HCT116 (cell line): ENCODE measurements around the gene COX20. TPM values are rescaled to one million over a fixed set of nuclear protein-coding genes. Genes with fewer than 3 reads are reported as not detected.

ENCODE experiments used
- ATAC-seq: fragments of 200-7000 bp; cut with Tn5 transposase; 2 replicates; pipeline ENCODE4 v1.9.1; 2020; ENCODE audit warnings: mild to moderate bottlenecking, moderate library complexity
- BruUV-seq: library from RNA; stranded (reverse); fragments of 400-500 nt; replicated peaks from 2 replicates; lab custom pipeline; 2021; lab: Mats Ljungman, UMichigan
- CTCF ChIA-PET: fragments of 300-600 bp; sonication (Branson Sonifier 250); formaldehyde crosslinking; loops from one replicate; lab custom pipeline; 2021; ENCODE audit warnings: antibody characterized with exemption; lab: Charles Lee
- POLR2A ChIA-PET: fragments of 300-600, 350-600 bp; sonication (Branson Sonifier 250); formaldehyde crosslinking; loops from one replicate; lab custom pipeline; 2021; ENCODE audit warnings: antibody characterized with exemption; lab: Charles Lee
- RAD21 ChIA-PET, 2 experiments: fragments of 300-600 bp; sonication (Branson Sonifier 250); formaldehyde crosslinking; loops; one replicate each; lab custom pipeline; 2023; ENCODE audit warnings: low total read pairs in 2 of 2; ENCODE audit not compliant: uncharacterized antibody in 2 of 2, unreplicated experiment in 2 of 2, low non-redundant PET in 1 of 2; lab: Charles Lee
- DNase-seq: peaks from one replicate; pipeline ENCODE4 v3.0.0-alpha.2; 2010; ENCODE audit warnings: low read depth, low spot score
- H2AFZ ChIP-seq: fragments of 200-600 bp; shearing (Covaris generic), sonication (generic); 2 replicates; pipeline ENCODE4 v1.6.1; 2017; ENCODE audit warnings: low read depth, mixed run types, mixed read lengths, antibody characterized with exemption, low read length; ENCODE audit not compliant: poor library complexity, severe bottlenecking
- H3K27ac ChIP-seq: 2 replicates; pipeline ENCODE4 v1.5.1; 2012; ENCODE audit warnings: low read depth, low read length
- H3K27me3 ChIP-seq: fragments of 200-600 bp; sonication (generic); 2 replicates; pipeline ENCODE4 v1.6.1; 2016; ENCODE audit warnings: mixed run types, low read length, mixed read lengths; ENCODE audit not compliant: insufficient read depth
- H3K36me3 ChIP-seq, 2 experiments: fragments of 200-500 bp in 1 of 2; fragments of 200-600 bp in 1 of 2; sonication (Bioruptor generic) in 1 of 2; sonication (generic) in 1 of 2; 2 replicates each; pipeline versions ENCODE4 v1.5.1 to v1.6.1; 2014 to 2016; ENCODE audit warnings: low read length in 2 of 2, inconsistent platforms in 1 of 2, mixed read lengths in 1 of 2, mixed run types in 1 of 2; ENCODE audit not compliant: insufficient read depth in 2 of 2, control insufficient read depth in 1 of 2
- H3K4me1 ChIP-seq, 2 experiments: fragments of 200-600 bp in 1 of 2; sonication (generic) in 1 of 2; 2 replicates each; pipeline versions ENCODE4 v1.5.1 to v1.6.1; 2012 to 2017; ENCODE audit warnings: low read length in 2 of 2, inconsistent platforms in 1 of 2, mild to moderate bottlenecking in 1 of 2, mixed read lengths in 1 of 2, mixed run types in 1 of 2, moderate library complexity in 1 of 2; ENCODE audit not compliant: insufficient read depth in 2 of 2, control insufficient read depth in 1 of 2
- H3K4me2 ChIP-seq: fragments of 200-600 bp; sonication (generic); 2 replicates; pipeline ENCODE4 v1.6.1; 2017; ENCODE audit warnings: mixed run types, low read length, mixed read lengths
- H3K4me3 ChIP-seq, 2 experiments: fragments of 200-600 bp in 1 of 2; sonication (generic) in 1 of 2; replicated peaks in 1 of 2; 2 replicates each; pipeline ENCODE4 v1.5.1; 2011 to 2016; ENCODE audit warnings: low read length in 2 of 2, control low read depth in 1 of 2, low read depth in 1 of 2, mild to moderate bottlenecking in 1 of 2, mixed read lengths in 1 of 2, mixed run types in 1 of 2
- H3K79me2 ChIP-seq: fragments of 200-600 bp; sonication (generic); 2 replicates; pipeline ENCODE4 v1.6.1; 2017; ENCODE audit warnings: mild to moderate bottlenecking, mixed run types, low read length, moderate library complexity, mixed read lengths; ENCODE audit not compliant: insufficient read depth
- H3K9ac ChIP-seq: fragments of 200-600 bp; sonication (generic); 2 replicates; pipeline ENCODE4 v1.6.1; 2016; ENCODE audit warnings: low read length, mixed read lengths
- H3K9me2 ChIP-seq: fragments of 200-600 bp; sonication (generic), shearing (Covaris generic); 2 replicates; pipeline ENCODE4 v1.6.1; 2017; ENCODE audit warnings: mixed run types, mild to moderate bottlenecking, moderate library complexity; ENCODE audit not compliant: insufficient read depth
- H3K9me3 ChIP-seq, 2 experiments: fragments of 200-500 bp in 1 of 2; fragments of 200-600 bp in 1 of 2; sonication (Bioruptor generic) in 1 of 2; sonication (generic) in 1 of 2; 2 replicates each; pipeline ENCODE4 v1.6.1; 2014 to 2017; ENCODE audit warnings: low read length in 2 of 2, mixed read lengths in 2 of 2, inconsistent platforms in 1 of 2, low read depth in 1 of 2, mild to moderate bottlenecking in 1 of 2, mixed run types in 1 of 2, moderate library complexity in 1 of 2; ENCODE audit not compliant: control insufficient read depth in 1 of 2, insufficient read depth in 1 of 2
- H4K20me1 ChIP-seq: fragments of 200-600 bp; sonication (generic), shearing (Covaris generic); 2 replicates; pipeline ENCODE4 v1.6.1; 2017; ENCODE audit warnings: mixed run types, mild to moderate bottlenecking, moderate library complexity; ENCODE audit not compliant: insufficient read depth
- CBX3 ChIP-seq: IDR thresholded peaks from 2 replicates; pipeline ENCODE4 v1.6.1; 2012; ENCODE audit warnings: low read depth
- FOSL1 ChIP-seq: IDR thresholded peaks from 2 replicates; pipeline ENCODE4 v1.6.1; 2012; ENCODE audit warnings: low read depth
- JUND ChIP-seq: IDR thresholded peaks from 2 replicates; pipeline ENCODE4 v1.6.1; 2012
- POLR2AphosphoS5 ChIP-seq: IDR thresholded peaks from 2 replicates; pipeline ENCODE4 v1.6.1; 2011; ENCODE audit warnings: mild to moderate bottlenecking, low read depth, low read length, moderate library complexity
- intact Hi-C: fragments of 100-400 bp; cut with micrococcal nuclease; formaldehyde crosslinking; loops from 2 replicates; pipeline ENCODE4 v1.10.0; 2022
- total RNA-seq: library from RNA; stranded (reverse); gene quantifications from one replicate; pipeline ENCODE4 v1.2.1, GENCODE V29; 2021; ENCODE audit not compliant: unreplicated experiment
- TF ChIP-seq, protein P1 (sequence below): IDR thresholded peaks from 2 replicates; pipeline ENCODE4 v1.6.1; 2012

COX20 gene
- total RNA-seq, 1 experiment from 2014 or later: 48.1 TPM

DNA sequence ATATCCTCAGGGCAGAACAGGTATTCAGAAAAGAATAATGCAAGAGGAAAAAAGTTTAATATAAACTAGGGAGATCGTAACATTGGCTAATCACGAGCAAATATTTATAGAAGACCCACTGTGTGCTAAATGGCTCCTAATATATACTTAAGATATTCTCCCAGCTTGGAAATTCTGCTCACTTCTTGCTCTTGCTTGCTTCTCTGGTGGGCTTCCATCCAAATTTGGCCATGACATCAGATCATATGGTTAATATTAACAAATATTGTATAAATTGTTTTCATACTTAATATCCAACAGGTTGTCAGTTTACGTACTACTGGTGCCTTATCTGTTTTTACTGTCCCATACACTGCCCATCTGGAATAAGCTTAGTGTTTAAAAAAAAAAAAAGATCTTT is 1.1 kb downstream of the COX20 start:
- Histone ChIP-seq H3K27ac (peak overlapping the region; percentile 89), H3K79me2 (peaks cover 60% of the 10 kb centered on the region), H3K27me3 (no peaks in the 10 kb centered on the region), H3K4me1 (peaks cover 16 to 61% of the 10 kb centered on the region in 2 experiments), H3K9ac (peak overlapping the region; percentile 94), H3K4me3 (peak overlapping the region; percentile 88 to 91), H3K9me2 (no peaks in the 10 kb centered on the region), H3K36me3 (peaks cover 7% of the 10 kb centered on the region in 2 experiments; a peak in 1 of 4 replicates), H4K20me1 (peaks cover 9% of the 10 kb centered on the region; the same call in 1 of the 2 replicates), H2AFZ (no peak overlapping the region), H3K4me2 (peak overlapping the region; percentile 86), H3K9me3 (no peaks in the 10 kb centered on the region)
- ChIA-PET RAD21 (interaction anchor here in 1 of 2 experiments (0.9 kb wide), 1 partner anchor 206 kb away, joined by 3 read pairs; no protein-coding TSS in a partner anchor), POLR2A (interaction anchor here (0.9 to 2.0 kb wide), 4 partner anchors 11 to 206 kb away, joined by 3 to 10 read pairs (median 6); no protein-coding TSS in a partner anchor), CTCF (interaction anchor here (2.1 kb wide), 1 partner anchor 206 kb away, joined by 5 read pairs; no protein-coding TSS in a partner anchor)
- DNase-seq: no peak
- BruUV-seq: no TSS peak
- no peak for TF ChIP-seq FOSL1
- peak; percentile 8; the same call in 1 of the 2 replicates for TF ChIP-seq JUND
- intact Hi-C loops: loop anchor here (10.0 kb wide), 1 partner anchor 1318 kb away; no protein-coding TSS in a partner anchor
- ATAC-seq: no peak

DNA sequence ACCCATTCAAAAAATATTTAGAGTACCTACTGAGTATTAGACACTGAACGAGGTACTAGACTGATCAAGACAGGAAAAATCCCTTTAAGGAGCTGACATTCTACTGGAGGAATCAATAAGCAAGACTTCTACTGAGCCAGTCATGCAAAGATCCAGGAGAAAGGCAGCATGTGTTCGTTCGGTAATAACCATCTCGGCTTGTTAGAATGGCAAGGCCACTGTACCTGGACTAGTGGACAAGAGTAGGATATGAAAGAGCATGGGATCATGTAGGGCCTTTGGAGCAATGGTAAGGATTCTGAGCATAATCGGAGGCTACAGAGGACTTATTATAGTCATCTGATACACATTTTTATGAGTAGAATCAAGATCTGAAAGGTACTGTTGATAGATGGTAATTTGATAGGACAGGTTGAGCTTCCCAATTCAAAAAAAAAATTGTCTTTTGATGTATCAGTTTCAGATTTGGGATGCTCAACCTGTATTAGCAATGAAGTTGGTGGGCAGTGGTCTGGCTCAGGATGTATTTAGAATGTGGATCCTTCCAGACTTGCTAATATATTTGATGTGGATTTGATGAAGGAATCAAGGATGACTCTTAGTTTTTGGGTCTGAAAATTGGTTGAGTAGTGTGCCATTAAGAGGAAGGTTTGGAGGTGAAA is 2.3 kb downstream of the COX20 start:
- Histone ChIP-seq H3K27me3 (no peaks in the 10 kb centered on the region), H3K4me3 (no peak overlapping the region), H3K9me3 (no peaks in the 10 kb centered on the region), H3K4me1 (peaks cover 6 to 49% of the 10 kb centered on the region in 2 experiments), H3K27ac (peak overlapping the region; percentile 4; the same call in 1 of the 2 replicates), H4K20me1 (peaks cover 9% of the 10 kb centered on the region; the same call in 1 of the 2 replicates), H3K9me2 (no peaks in the 10 kb centered on the region), H3K36me3 (peaks cover 15% of the 10 kb centered on the region in 2 experiments), H3K79me2 (peaks cover 72% of the 10 kb centered on the region), H2AFZ (no peak overlapping the region), H3K9ac (peak overlapping the region; percentile 94), H3K4me2 (peak overlapping the region; percentile 86)
- CTCF ChIA-PET: interaction anchor here (2.1 kb wide), 1 partner anchor 205 kb away, joined by 5 read pairs; no protein-coding TSS in a partner anchor
- intact Hi-C loops: loop anchor here (10.0 kb wide), 1 partner anchor 1317 kb away; no protein-coding TSS in a partner anchor
- DNase-seq (no peak), ATAC-seq (no peak)
- POLR2A ChIA-PET: interaction anchor here (1.0 kb wide), 1 partner anchor 10 kb away, joined by 3 read pairs; no protein-coding TSS in a partner anchor
- RAD21 ChIA-PET: interaction anchor here in 1 of 2 experiments (0.9 kb wide), 1 partner anchor 205 kb away, joined by 3 read pairs; no protein-coding TSS in a partner anchor
- TF ChIP-seq, protein P1, sequence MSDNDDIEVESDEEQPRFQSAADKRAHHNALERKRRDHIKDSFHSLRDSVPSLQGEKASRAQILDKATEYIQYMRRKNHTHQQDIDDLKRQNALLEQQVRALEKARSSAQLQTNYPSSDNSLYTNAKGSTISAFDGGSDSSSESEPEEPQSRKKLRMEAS: 0 out of 2 replicates have a peak, but pooled peaks have one; percentile 8
- no peak for TF ChIP-seq CBX3
- peak; percentile 45 for TF ChIP-seq POLR2AphosphoS5
- no TSS peak for BruUV-seq
